GM19043 (cell line): ENCODE measurements around the gene SLC5A1.
"Not testable (repeated sequence)": the region's sequence is repeated elsewhere in the genome, so short reads cannot be mapped to it uniquely, and the experiment has no call there.

ENCODE experiments used
- ATAC-seq: cut with Tn5 transposase; IDR thresholded peaks from one replicate; pipeline ENCODE4 v1.9.1; 2021; ENCODE audit warnings: low read depth; ENCODE audit not compliant: unreplicated experiment

SLC5A1 gene

DNA sequence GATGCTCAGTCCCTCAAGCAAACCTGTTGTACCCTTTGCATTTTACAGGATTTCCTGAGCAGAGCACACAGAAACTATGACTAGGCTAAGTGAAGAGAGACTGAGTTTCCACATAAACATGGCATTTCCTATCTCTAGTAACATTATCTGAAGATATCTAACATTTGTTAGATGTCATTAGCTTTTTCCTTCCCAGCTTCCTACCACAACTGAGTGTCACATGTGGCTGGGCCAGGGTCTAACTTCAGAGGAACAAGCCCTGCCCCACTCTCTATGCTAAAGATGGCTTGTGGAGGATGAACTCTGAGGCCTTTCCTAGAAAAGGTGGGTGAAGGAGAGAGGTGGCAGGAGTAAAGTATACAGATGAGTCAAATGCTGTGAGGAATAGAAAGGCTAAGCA lies 99.5 kb downstream of the SLC5A1 start:
- no peak for ATAC-seq

- ATAC-seq, result no peak
Observed at GRCh38 chr22:32144496-32145274, 101.6 kb downstream of the SLC5A1 start.

- ATAC-seq, result not testable (repeated sequence)
Observed at GRCh38 chr22:32147128-32147527, 104.1 kb downstream of the SLC5A1 start.

GRCh38 chr22:32148372-32148771 lies 105.3 kb downstream of the SLC5A1 start:
- not testable (repeated sequence) for ATAC-seq

DNA sequence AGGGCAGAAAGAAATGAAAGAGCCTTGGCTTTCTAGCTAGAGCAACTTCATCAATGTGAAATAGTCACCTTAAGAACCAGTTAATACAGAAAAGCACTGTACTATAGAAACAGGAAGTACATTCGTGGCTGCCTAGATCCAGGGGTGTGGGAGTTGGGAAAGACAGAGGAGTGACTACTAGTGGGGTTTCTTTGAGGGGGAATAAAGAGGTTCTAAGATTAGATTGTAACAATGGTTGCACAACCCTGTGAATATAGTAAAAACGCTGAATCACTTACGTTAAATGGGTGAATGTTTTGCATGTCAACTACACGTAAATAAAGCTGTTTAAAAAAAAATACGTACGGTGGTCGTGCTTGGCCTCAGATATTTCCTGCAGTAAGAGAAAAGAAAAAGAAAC lies 107.6 kb downstream of the SLC5A1 start:
- ATAC-seq, result not testable (repeated sequence)

DNA sequence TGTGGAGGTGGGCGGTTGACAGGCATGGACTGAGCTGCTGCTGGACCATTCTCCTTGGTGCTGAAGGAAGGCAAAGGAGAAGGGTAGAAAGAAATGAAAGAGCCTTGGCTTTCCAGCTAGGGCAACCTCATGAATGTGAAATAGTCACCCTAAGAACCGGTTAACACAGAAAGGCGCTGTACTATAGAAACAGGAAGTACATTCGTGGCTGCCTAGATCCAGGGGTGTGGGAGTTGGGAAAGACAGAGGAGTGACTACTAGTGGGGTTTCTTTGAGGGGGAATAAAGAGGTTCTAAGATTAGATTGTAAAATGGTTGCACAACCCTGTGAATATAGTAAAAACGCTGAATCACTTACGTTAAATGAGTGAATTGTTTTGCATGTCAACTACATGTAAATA lies 108.6 kb downstream of the SLC5A1 start:
- not testable (repeated sequence) for ATAC-seq

DNA sequence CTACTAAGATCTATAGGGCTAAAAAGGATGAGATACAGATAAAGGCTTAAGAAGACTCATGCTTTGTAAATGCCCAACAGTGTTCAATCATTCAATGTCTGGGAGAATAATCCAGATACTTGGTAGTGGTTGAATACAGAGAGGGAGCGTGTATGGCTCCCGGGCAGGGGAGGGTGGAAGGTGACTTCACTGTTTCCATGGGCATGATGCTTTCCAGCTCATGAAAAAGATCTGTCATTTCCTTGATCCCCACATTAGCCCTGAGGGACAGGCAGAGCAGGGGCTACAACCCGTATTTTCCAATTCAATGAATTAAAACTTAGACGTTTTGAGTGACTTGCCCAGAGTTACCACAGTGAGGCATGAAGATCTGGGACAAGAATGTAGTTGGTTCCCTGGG lies 111.7 kb downstream of the SLC5A1 start:
- not testable (repeated sequence) for ATAC-seq

GRCh38 chr22:32157632-32158031 lies 114.6 kb downstream of the SLC5A1 start:
- ATAC-seq, result not testable (repeated sequence)

DNA sequence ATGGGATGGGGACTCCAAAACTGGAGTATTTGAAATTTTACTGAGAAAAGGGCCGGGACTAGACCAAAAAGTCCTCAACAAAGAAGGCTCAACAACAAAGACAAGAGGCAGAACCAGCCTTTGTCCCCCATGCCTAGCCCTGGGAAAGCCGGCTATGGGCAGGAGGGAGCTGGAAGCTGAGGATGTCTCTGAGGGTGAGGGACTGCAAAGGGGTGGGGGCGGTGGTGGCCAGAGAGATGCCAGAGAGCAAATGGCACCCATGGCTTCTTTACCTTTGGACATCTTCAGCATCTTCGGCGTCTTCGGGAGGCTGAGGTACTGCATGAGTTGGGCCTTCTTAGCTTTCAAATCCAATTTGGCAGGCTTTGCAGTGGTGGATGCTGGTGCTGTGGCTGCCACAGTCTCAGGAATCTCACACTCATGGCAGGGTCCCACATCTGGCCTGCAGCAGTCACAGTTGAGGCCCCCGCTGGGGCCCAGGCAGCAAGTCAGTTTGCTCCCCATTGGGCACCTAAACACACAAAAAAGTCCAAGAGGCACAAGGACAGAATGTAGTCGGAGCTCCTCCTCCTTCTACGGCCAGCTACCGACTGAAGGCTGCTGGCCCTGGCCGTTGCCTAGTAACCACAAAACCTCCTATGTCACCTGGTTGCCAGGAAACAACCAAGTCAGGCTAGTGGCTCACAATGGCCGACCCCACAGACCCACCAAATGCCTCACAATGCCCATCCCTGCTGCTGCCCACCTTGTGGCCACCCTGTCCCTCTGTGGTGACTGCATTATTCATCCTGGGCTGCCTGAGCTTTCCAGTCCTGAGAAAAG lies 115.9 kb downstream of the SLC5A1 start, which contains the start of gene C22orf42:
Gene C22orf42 (minus strand): TSS at position 592 of the 822 bp plus-strand sequence. CDS start 88 bp downstream, at position 504.
- no peak for ATAC-seq

- ATAC-seq, result not testable (repeated sequence)
Observed at GRCh38 chr22:32160411-32160810, 117.3 kb downstream of the SLC5A1 start.
